Tibial artery (tissue), 4 donors: ENCODE data around the gene EPN1.

Experiments
- DNase-seq, 2 donors: peaks; one replicate each; pipeline ENCODE4 v3.0.0-alpha.2; 2019
- H3K27ac ChIP-seq, 2 donors: fragments of 200-600 bp; sonication (generic) in 1 of 2; 1 replicate in 1 of 2; 2 replicates in 1 of 2; pipeline ENCODE4 v1.5.1; 2018 to 2019; ENCODE audit warnings: mild to moderate bottlenecking in 1 of 2
- H3K27me3 ChIP-seq, 2 donors: fragments of 200-600 bp; sonication (generic) in 1 of 2; one replicate each; pipeline versions ENCODE4 v1.5.1 to v1.6.0; 2016 to 2019
- H3K36me3 ChIP-seq, 3 donors: fragments of 200-600 bp; sonication (generic) in 2 of 3; one replicate each; pipeline ENCODE4 v1.5.1; 2016 to 2019; ENCODE audit warnings: mild to moderate bottlenecking in 2 of 3
- H3K4me1 ChIP-seq, 4 donors: fragments of 200-600 bp; sonication (generic) in 2 of 4; 1 replicate in 3 of 4; 2 replicates in 1 of 4; pipeline ENCODE4 v1.5.1; 2016 to 2019
- H3K4me3 ChIP-seq, 2 donors: fragments of 200-600 bp; sonication (generic) in 1 of 2; 1 replicate in 1 of 2; 2 replicates in 1 of 2; pipeline ENCODE4 v1.5.1; 2018 to 2019; ENCODE audit warnings: mild to moderate bottlenecking in 2 of 2
- H3K9me3 ChIP-seq, 3 donors: fragments of 200-600 bp; sonication (generic) in 1 of 3; one replicate each; pipeline ENCODE4 v1.5.1; 2016 to 2019
- CTCF ChIP-seq, 2 experiments: fragments of 200-600 bp in 1 of 2; fragments of 450-650 bp in 1 of 2; IDR thresholded peaks; one replicate each; pipeline ENCODE4 v1.5.1; 2017 to 2019; ENCODE audit warnings: antibody characterized with exemption in 2 of 2, mild to moderate bottlenecking in 1 of 2, moderate library complexity in 1 of 2
- intact Hi-C: fragments of 100-400 bp; cut with DNase I; formaldehyde crosslinking; loops from one replicate; pipeline ENCODE4 v1.15.0; 2023; ENCODE audit warnings: low total_unique reads

Gene EPN1

DNA sequence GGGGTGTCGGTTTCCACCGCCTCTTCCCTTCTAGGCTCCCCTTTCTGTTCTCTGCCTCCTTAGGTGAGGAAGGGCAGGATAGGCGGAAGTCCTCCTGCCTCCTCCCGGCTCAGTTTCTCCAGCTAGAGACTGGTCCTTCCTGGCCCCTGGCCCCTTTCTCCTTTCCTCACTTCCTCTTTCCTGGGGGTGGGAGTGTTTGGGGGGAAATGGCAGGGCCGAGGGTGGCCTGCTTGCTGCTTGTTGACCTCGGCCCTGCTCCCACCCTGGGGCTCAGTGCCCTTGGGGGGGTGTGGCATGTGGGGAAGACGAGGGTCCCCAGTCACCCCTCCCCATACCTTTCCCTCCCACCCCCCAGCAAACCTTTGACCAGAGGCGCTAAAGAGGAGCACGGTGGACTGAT lies 15.2 kb upstream of the EPN1 start:
- no peaks in the 10 kb centered on the region for H3K27me3 ChIP-seq
- intact Hi-C loops: no loop called here
- peaks cover 0 to 48% (median 47%) of the 10 kb centered on the region in 4 donors for H3K4me1 ChIP-seq
- no peak for DNase-seq
- peaks cover 42 to 65% (median 58%) of the 10 kb centered on the region in 3 donors for H3K36me3 ChIP-seq
- no peak overlapping the region for H3K4me3 ChIP-seq
- no peaks in the 10 kb centered on the region for H3K9me3 ChIP-seq
- H3K27ac ChIP-seq: no peak overlapping the region
- no peak for TF ChIP-seq CTCF (IDR thresholded peaks at IDR 0.05)

- intact Hi-C loops: no loop called here
- no peaks in the 10 kb centered on the region for H3K9me3 ChIP-seq
- H3K4me1 ChIP-seq: peaks cover 0 to 48% (median 47%) of the 10 kb centered on the region in 4 donors
- no peak for DNase-seq
- no peak for TF ChIP-seq CTCF (IDR thresholded peaks at IDR 0.05)
- H3K27me3 ChIP-seq: no peaks in the 10 kb centered on the region
- H3K36me3 ChIP-seq: peaks cover 44 to 71% (median 62%) of the 10 kb centered on the region in 3 donors
- H3K4me3 ChIP-seq: no peak overlapping the region
- no peak overlapping the region for H3K27ac ChIP-seq
Observed at GRCh38 chr19:55660404-55660803, 14.6 kb upstream of the EPN1 start.

GRCh38 chr19:55660991-55661390 lies 14.0 kb upstream of the EPN1 start:
- no peak for DNase-seq
- H3K4me3 ChIP-seq: no peak overlapping the region
- H3K9me3 ChIP-seq: no peaks in the 10 kb centered on the region
- H3K4me1 ChIP-seq: peaks cover 0 to 43% (median 42%) of the 10 kb centered on the region in 4 donors
- no peaks in the 10 kb centered on the region for H3K27me3 ChIP-seq
- H3K27ac ChIP-seq: no peak overlapping the region
- intact Hi-C loops: no loop called here
- TF ChIP-seq CTCF (IDR thresholded peaks at IDR 0.05): no peak
- H3K36me3 ChIP-seq: peaks cover 50 to 77% (median 68%) of the 10 kb centered on the region in 3 donors

- Histone ChIP-seq H3K4me3 (no peak overlapping the region), H3K4me1 (peaks cover 0 to 35% (median 34%) of the 10 kb centered on the region in 4 donors), H3K27me3 (no peaks in the 10 kb centered on the region), H3K27ac (no peak overlapping the region), H3K9me3 (no peaks in the 10 kb centered on the region), H3K36me3 (peaks cover 58 to 85% (median 76%) of the 10 kb centered on the region in 3 donors)
- intact Hi-C loops: no loop called here
- DNase-seq: no peak
- TF ChIP-seq CTCF (IDR thresholded peaks at IDR 0.05): no peak
Observed at GRCh38 chr19:55661826-55662225, 13.2 kb upstream of the EPN1 start.

DNA sequence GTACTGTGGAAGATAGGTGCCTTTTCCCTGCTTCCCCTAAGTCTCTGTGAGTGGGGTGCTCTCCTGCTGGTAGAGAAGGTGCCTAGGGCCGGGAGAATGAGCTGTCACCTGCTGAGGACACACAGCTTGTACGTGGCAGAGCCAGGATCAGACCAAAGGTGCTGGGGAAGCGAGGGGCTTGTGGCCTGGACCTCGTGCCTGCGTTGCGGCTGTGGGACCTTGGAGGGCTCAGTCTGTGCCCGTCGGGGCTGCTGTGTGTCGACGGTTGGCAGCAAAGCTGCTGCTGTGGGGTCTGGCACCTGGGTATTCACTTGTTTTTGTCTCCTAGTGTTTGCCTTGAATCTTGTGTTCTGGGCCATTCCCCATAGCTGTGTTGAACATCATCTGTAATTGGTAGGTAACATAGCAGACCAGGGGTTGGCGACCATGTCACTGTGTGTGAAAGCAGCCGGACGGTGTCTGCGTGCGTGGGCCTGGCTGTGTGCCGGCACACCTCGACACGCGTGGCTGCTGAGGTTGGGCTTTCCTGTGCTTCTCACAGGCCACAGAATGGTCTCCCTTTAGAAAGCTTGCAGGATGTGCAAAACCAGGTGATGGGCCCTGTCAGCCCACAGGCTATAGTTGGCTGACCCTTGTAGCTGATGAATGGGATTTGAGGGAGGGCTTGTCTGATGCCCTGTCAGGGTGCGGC lies 11.0 kb upstream of the EPN1 start:
- no peak for DNase-seq
- H3K4me1 ChIP-seq: peaks cover 0 to 13% (median 12%) of the 10 kb centered on the region in 4 donors
- peaks cover 78 to 100% (median 97%) of the 10 kb centered on the region in 3 donors for H3K36me3 ChIP-seq
- no peaks in the 10 kb centered on the region for H3K9me3 ChIP-seq
- no peak for TF ChIP-seq CTCF (IDR thresholded peaks at IDR 0.05)
- H3K4me3 ChIP-seq: no peak overlapping the region
- no peaks in the 10 kb centered on the region for H3K27me3 ChIP-seq
- H3K27ac ChIP-seq: no peak overlapping the region
- intact Hi-C loops: no loop called here
